B cell (primary cell): ENCODE measurements around the gene S100A12. TPM values are rescaled to one million over a fixed set of nuclear protein-coding genes. Genes with fewer than 3 reads are reported as not detected.

Source experiments
- ATAC-seq: fragments of 200-7000 bp; cut with Tn5 transposase; one replicate; pipeline ENCODE4 v1.10.0; 2021; ENCODE audit warnings: low read depth, mild to moderate bottlenecking, moderate number of reproducible peaks, moderate library complexity
- CTCF ChIA-PET: fragments of 350-600 bp; sonication (Branson Sonifier 250); formaldehyde crosslinking; loops from one replicate; lab custom pipeline; 2021; ENCODE audit warnings: antibody characterized with exemption, inconsistent platforms; lab: Charles Lee
- POLR2A ChIA-PET: fragments of 350-600 bp; sonication (Branson Sonifier 250); formaldehyde crosslinking; loops from one replicate; lab custom pipeline; 2021; ENCODE audit warnings: antibody characterized with exemption; lab: Charles Lee
- DNase-seq: peaks from one replicate; pipeline ENCODE4 v3.0.0; 2013
- H2AFZ ChIP-seq: 2 replicates; pipeline ENCODE4 v1.6.1; 2012; ENCODE audit warnings: mild to moderate bottlenecking, low read depth, low read length; ENCODE audit not compliant: insufficient read depth, poor library complexity, severe bottlenecking
- H3K27ac ChIP-seq, 2 donors: 1 replicate in 1 of 2; 2 replicates in 1 of 2; pipeline ENCODE4 v1.5.1; 2012 to 2013; ENCODE audit warnings: low read length in 2 of 2, mild to moderate bottlenecking in 2 of 2, moderate library complexity in 1 of 2
- H3K27me3 ChIP-seq, 4 experiments: fragments of 200-600 bp in 1 of 4; sonication (generic) in 1 of 4; replicated peaks in 1 of 4; 1 replicate in 2 of 4; 2 replicates in 2 of 4; pipeline versions ENCODE4 v1.6.1 to v1.7.0; 2013 to 2016; ENCODE audit warnings: low read length in 3 of 4, mild to moderate bottlenecking in 2 of 4, mixed read lengths in 1 of 4, moderate library complexity in 1 of 4; ENCODE audit not compliant: insufficient read depth in 4 of 4, control insufficient read depth in 3 of 4; ENCODE audit errors: control extremely low read depth in 1 of 4
- H3K36me3 ChIP-seq, 2 experiments: replicated peaks in 1 of 2; 1 replicate in 1 of 2; 2 replicates in 1 of 2; pipeline versions ENCODE4 v1.6.1 to v1.7.1; 2013; ENCODE audit warnings: low read length in 1 of 2; ENCODE audit not compliant: insufficient read depth in 2 of 2, control insufficient read depth in 1 of 2; ENCODE audit errors: control extremely low read depth in 1 of 2, extremely low read depth in 1 of 2
- H3K4me1 ChIP-seq, 2 donors: fragments of 200-600 bp in 1 of 2; sonication (generic) in 1 of 2; 1 replicate in 1 of 2; 2 replicates in 1 of 2; pipeline versions ENCODE4 v1.5.1 to v1.6.1; 2013 to 2017; ENCODE audit warnings: low read length in 2 of 2; ENCODE audit not compliant: control insufficient read depth in 2 of 2, insufficient read depth in 2 of 2
- H3K4me2 ChIP-seq: replicated peaks from 2 replicates; pipeline ENCODE3; 2012; ENCODE audit warnings: mild to moderate bottlenecking, low read depth, low read length; ENCODE audit not compliant: poor library complexity, severe bottlenecking
- H3K4me3 ChIP-seq, 5 experiments: fragments of 200-600 bp in 1 of 5; sonication (generic) in 1 of 5; 1 replicate in 3 of 5; 2 replicates in 2 of 5; pipeline versions ENCODE4 v1.5.1 to v1.7.0; 2011 to 2016; ENCODE audit warnings: low read length in 4 of 5, mild to moderate bottlenecking in 4 of 5, low read depth in 2 of 5, control low read depth in 1 of 5, moderate library complexity in 1 of 5; ENCODE audit not compliant: insufficient read depth in 1 of 5; ENCODE audit errors: control extremely low read depth in 1 of 5, extremely low read depth in 1 of 5
- H3K79me2 ChIP-seq: fragments of 200-600 bp; sonication (generic); one replicate; pipeline ENCODE4 v1.6.0; 2016; ENCODE audit warnings: low read length; ENCODE audit not compliant: control insufficient read depth, insufficient read depth
- H3K9ac ChIP-seq: fragments of 200-600 bp; sonication (generic); 2 replicates; pipeline ENCODE4 v1.6.1; 2017; ENCODE audit warnings: mild to moderate bottlenecking, low read length, moderate library complexity
- H3K9me3 ChIP-seq, 3 donors: one replicate each; pipeline versions ENCODE4 v1.6.1 to v1.7.1; 2013; ENCODE audit warnings: low read length in 2 of 3; ENCODE audit not compliant: control insufficient read depth in 2 of 3, insufficient read depth in 1 of 3; ENCODE audit errors: control extremely low read depth in 1 of 3
- H4K20me1 ChIP-seq: 2 replicates; pipeline ENCODE4 v1.6.0; 2012; ENCODE audit warnings: mild to moderate bottlenecking, low read length; ENCODE audit not compliant: insufficient read depth, control insufficient read depth, poor library complexity, severe bottlenecking
- H3K27ac Mint-ChIP-seq: one replicate; pipeline ENCODE4 v1.8.0; 2021; ENCODE audit warnings: mixed read lengths
- H3K27me3 Mint-ChIP-seq: one replicate; pipeline ENCODE4 v1.8.0; 2021; ENCODE audit warnings: mixed read lengths
- H3K4me1 Mint-ChIP-seq: one replicate; pipeline ENCODE4 v1.8.0; 2021; ENCODE audit warnings: mixed read lengths
- H3K4me3 Mint-ChIP-seq: one replicate; pipeline ENCODE4 v1.8.0; 2021; ENCODE audit warnings: mixed read lengths
- H3K9me3 Mint-ChIP-seq: one replicate; pipeline ENCODE4 v1.8.0; 2022; ENCODE audit warnings: mixed read lengths; ENCODE audit not compliant: insufficient read depth
- EZH2 ChIP-seq: IDR thresholded peaks from 2 replicates; pipeline ENCODE4 v1.6.1; 2012; ENCODE audit warnings: borderline replicate concordance, low read depth, mild to moderate bottlenecking, moderate library complexity, low read length; ENCODE audit not compliant: insufficient read depth, poor library complexity, severe bottlenecking
- WGBS: methylation state at CpG from one replicate; pipeline ENCODE4 v1.1.5; 2013; ENCODE audit warnings: missing lambda C conversion rate; ENCODE audit not compliant: insufficient coverage; 5-methylcytosine and 5-hydroxymethylcytosine counted together
- intact Hi-C: fragments of 100-400 bp; cut with micrococcal nuclease; formaldehyde crosslinking; loops from one replicate; pipeline ENCODE4 v1.10.0; 2022
- polyA plus RNA-seq: library from polyadenylated mRNA; depleted of rRNA; stranded (reverse); fragments of >200 nt; gene quantifications from 2 replicates; pipeline ENCODE4 v1.2.3, GENCODE V29; 2012
- total RNA-seq, 2 donors: library from RNA; stranded (reverse); fragments of 120-200 nt in 1 of 2; gene quantifications; 1 replicate in 1 of 2; 2 replicates in 1 of 2; pipeline versions ENCODE4 v1.2.3 to v1.2.4, GENCODE V29; 2013 to 2022
- TF ChIP-seq, protein P1 (sequence below): fragments of 200-600 bp; IDR thresholded peaks from one replicate; pipeline ENCODE4 v1.8.0; 2022; ENCODE audit warnings: antibody characterized with exemption, mild to moderate bottlenecking

The S100A12 gene
- total and polyA plus RNA-seq, 2 donors (not counting 1 experiment from before 2014, with no cell fraction given) = 3.4 TPM; not detected in 1

DNA sequence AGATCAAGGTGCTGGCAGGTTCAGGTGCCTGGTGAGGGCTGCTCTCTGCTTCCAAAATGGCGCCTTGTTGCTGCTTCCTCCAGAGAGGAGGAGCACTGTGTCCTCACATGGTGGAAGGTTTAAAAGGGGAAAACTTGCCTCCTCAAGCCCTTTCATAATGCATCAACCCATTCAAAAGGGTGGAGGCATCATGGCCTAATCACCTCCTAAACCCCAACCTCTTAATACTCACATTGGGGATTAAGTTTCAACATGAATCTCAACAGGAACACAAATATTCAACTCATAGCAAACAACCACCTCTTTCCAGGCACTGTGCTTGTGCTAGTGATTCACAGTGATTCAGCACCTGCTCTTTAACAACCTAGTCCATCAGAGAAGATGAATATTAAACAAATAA lies 4.2 kb downstream of the S100A12 start:
- ChIA-PET CTCF (no interaction called here), POLR2A (no interaction called here)
- Histone ChIP-seq H2AFZ (no peak overlapping the region), H3K9me3 (no peaks in the 10 kb centered on the region), H3K9ac (no peak overlapping the region), H3K36me3 (no peaks in the 10 kb centered on the region), H3K4me2 (no peak overlapping the region), H3K4me1 (no peaks in the 10 kb centered on the region), H4K20me1 (no peaks in the 10 kb centered on the region), H3K79me2 (no peaks in the 10 kb centered on the region), H3K27ac (no peak overlapping the region), H3K4me3 (no peak overlapping the region), H3K27me3 (peaks cover 0 to 13% (median 2%) of the 10 kb centered on the region in 4 experiments)
- DNase-seq (no peak), ATAC-seq (no peak)
- Mint-ChIP-seq H3K4me3 (no peak overlapping the region), H3K27ac (no peak overlapping the region), H3K27me3 (peaks cover 19% of the 10 kb centered on the region), H3K9me3 (no peaks in the 10 kb centered on the region), H3K4me1 (no peaks in the 10 kb centered on the region)
- WGBS = 88% methylated on average over 1 of the region's 1 CpG
- intact Hi-C loops = no loop called here
- TF ChIP-seq EZH2 = no peak
- TF ChIP-seq, protein P1, sequence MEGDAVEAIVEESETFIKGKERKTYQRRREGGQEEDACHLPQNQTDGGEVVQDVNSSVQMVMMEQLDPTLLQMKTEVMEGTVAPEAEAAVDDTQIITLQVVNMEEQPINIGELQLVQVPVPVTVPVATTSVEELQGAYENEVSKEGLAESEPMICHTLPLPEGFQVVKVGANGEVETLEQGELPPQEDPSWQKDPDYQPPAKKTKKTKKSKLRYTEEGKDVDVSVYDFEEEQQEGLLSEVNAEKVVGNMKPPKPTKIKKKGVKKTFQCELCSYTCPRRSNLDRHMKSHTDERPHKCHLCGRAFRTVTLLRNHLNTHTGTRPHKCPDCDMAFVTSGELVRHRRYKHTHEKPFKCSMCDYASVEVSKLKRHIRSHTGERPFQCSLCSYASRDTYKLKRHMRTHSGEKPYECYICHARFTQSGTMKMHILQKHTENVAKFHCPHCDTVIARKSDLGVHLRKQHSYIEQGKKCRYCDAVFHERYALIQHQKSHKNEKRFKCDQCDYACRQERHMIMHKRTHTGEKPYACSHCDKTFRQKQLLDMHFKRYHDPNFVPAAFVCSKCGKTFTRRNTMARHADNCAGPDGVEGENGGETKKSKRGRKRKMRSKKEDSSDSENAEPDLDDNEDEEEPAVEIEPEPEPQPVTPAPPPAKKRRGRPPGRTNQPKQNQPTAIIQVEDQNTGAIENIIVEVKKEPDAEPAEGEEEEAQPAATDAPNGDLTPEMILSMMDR = no peak

DNA sequence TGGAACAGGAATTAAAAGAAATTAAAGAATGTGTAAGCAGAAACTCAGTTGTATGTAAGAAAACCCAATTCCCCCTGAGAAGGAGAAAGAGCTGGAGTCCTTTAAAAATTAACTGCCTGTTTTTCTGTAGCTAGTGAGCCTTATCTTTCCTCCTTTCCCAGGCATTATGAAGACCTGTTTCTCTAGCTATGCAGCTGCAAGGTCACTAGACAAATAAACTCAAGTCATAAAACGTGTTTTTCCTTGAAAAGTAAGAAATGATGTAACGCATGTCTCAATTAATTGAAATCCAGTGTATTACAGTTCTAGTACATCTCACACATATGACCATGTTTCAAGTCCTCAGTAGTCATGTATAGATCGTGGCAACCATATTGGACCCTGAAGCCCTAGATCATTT lies 5.3 kb downstream of the S100A12 start:
- no peak for TF ChIP-seq EZH2
- TF ChIP-seq, protein P1 = no peak
- peaks cover 0 to 13% (median under 1%) of the 10 kb centered on the region in 4 experiments for H3K27me3 ChIP-seq
- H3K4me1 ChIP-seq = no peaks in the 10 kb centered on the region
- Mint-ChIP-seq H3K9me3 (no peaks in the 10 kb centered on the region), H3K4me1 (no peaks in the 10 kb centered on the region), H3K27me3 (peaks cover 29% of the 10 kb centered on the region), H3K27ac (no peak overlapping the region), H3K4me3 (no peak overlapping the region)
- H3K4me2 ChIP-seq = no peak overlapping the region
- ATAC-seq (no peak), DNase-seq (no peak)
- WGBS = no CpG with 5 or more reads among the region's 3 CpGs
- H3K27ac ChIP-seq = no peak overlapping the region
- CTCF ChIA-PET = no interaction called here
- no peak overlapping the region for H3K9ac ChIP-seq
- POLR2A ChIA-PET = no interaction called here
- intact Hi-C loops = no loop called here
- H2AFZ ChIP-seq = no peak overlapping the region
- no peaks in the 10 kb centered on the region for H3K79me2 ChIP-seq
- no peaks in the 10 kb centered on the region for H4K20me1 ChIP-seq
- no peak overlapping the region for H3K4me3 ChIP-seq
- H3K36me3 ChIP-seq = no peaks in the 10 kb centered on the region
- no peaks in the 10 kb centered on the region for H3K9me3 ChIP-seq
